ENCODE data around the gene GRIK3. TPM values are rescaled to one million over a fixed set of nuclear protein-coding genes. Genes with fewer than 3 reads are reported as not detected.

GRIK3 gene
- total RNA-seq, 1 donor from 2014 or later = 0.27 TPM

- no peak for TF ChIP-seq CTCF (IDR thresholded peaks at IDR 0.05)
- no peaks in the 10 kb centered on the region for H3K9me3 ChIP-seq
- H3K4me1 ChIP-seq = no peaks in the 10 kb centered on the region
- H3K27me3 ChIP-seq (ENCODE audit: low read depth) = peaks cover 5% of the 10 kb centered on the region
- intact Hi-C loops (cut with DNase I) = no loop called here
- H3K27ac ChIP-seq = no peak overlapping the region
- no peaks in the 10 kb centered on the region for H3K36me3 ChIP-seq
- H3K4me3 ChIP-seq = no peak overlapping the region
- DNase-seq = no peak
- ATAC-seq = no peak
These were observed 111.5 kb downstream of the GRIK3 start for GRCh38 chr1:36922593-36923426.

GRCh38 chr1:36922071-36922470 is 112.2 kb downstream of the GRIK3 start:
- no peaks in the 10 kb centered on the region for H3K36me3 ChIP-seq
- no peak overlapping the region for H3K27ac ChIP-seq
- DNase-seq (no peak), ATAC-seq (no peak)
- H3K9me3 ChIP-seq = no peaks in the 10 kb centered on the region
- intact Hi-C loops (cut with DNase I) = no loop called here
- no peaks in the 10 kb centered on the region for H3K4me1 ChIP-seq
- peaks cover 5% of the 10 kb centered on the region for H3K27me3 ChIP-seq (ENCODE audit: low read depth)
- no peak for TF ChIP-seq CTCF (IDR thresholded peaks at IDR 0.05)
- no peak overlapping the region for H3K4me3 ChIP-seq

GRCh38 chr1:36920801-36921405 is 113.4 kb downstream of the GRIK3 start:
- peaks cover 5% of the 10 kb centered on the region for H3K27me3 ChIP-seq (ENCODE audit: low read depth)
- no peak for ATAC-seq
- H3K4me1 ChIP-seq = no peaks in the 10 kb centered on the region
- no peaks in the 10 kb centered on the region for H3K9me3 ChIP-seq
- H3K36me3 ChIP-seq = no peaks in the 10 kb centered on the region
- no peak for DNase-seq
- intact Hi-C loops (cut with DNase I) = no loop called here
- H3K27ac ChIP-seq = no peak overlapping the region
- no peak overlapping the region for H3K4me3 ChIP-seq
- no peak for TF ChIP-seq CTCF (IDR thresholded peaks at IDR 0.05)

GRCh38 chr1:36920371-36920770 is 113.9 kb downstream of the GRIK3 start:
- H3K9me3 ChIP-seq = no peaks in the 10 kb centered on the region
- intact Hi-C loops (cut with DNase I) = no loop called here
- DNase-seq (no peak), ATAC-seq (no peak)
- no peak for TF ChIP-seq CTCF (IDR thresholded peaks at IDR 0.05)
- no peak overlapping the region for H3K4me3 ChIP-seq
- H3K27me3 ChIP-seq (ENCODE audit: low read depth) = peaks cover 5% of the 10 kb centered on the region
- H3K36me3 ChIP-seq = no peaks in the 10 kb centered on the region
- no peaks in the 10 kb centered on the region for H3K4me1 ChIP-seq
- H3K27ac ChIP-seq = no peak overlapping the region

GRCh38 chr1:36919491-36920145 is 114.7 kb downstream of the GRIK3 start:
- no peak overlapping the region for H3K27ac ChIP-seq
- intact Hi-C loops (cut with DNase I) = no loop called here
- DNase-seq = no peak
- no peaks in the 10 kb centered on the region for H3K9me3 ChIP-seq
- TF ChIP-seq CTCF (IDR thresholded peaks at IDR 0.05) = no peak
- H3K4me3 ChIP-seq = no peak overlapping the region
- H3K27me3 ChIP-seq (ENCODE audit: low read depth) = peaks cover 5% of the 10 kb centered on the region
- H3K36me3 ChIP-seq = no peaks in the 10 kb centered on the region
- no peak for ATAC-seq
- H3K4me1 ChIP-seq = no peaks in the 10 kb centered on the region

Data from lower lobe of right lung (tissue), 2 donors.